K562 (cell line): ENCODE measurements around the gene STYXL1. TPM values are rescaled to one million over a fixed set of nuclear protein-coding genes. Genes with fewer than 3 reads are reported as not detected.

Experiments used
- ATAC-seq: fragments of 200-7000 bp; cut with Tn5 transposase; 3 replicates; pipeline ENCODE4 v1.9.1; 2020; ENCODE audit warnings: moderate library complexity
- BruUV-seq: library from RNA; stranded (reverse); fragments of 400-500 nt; replicated peaks from 2 replicates; lab custom pipeline; 2021; lab: Mats Ljungman, UMichigan
- CTCF ChIA-PET: fragments of 300-600 bp; formaldehyde crosslinking; extraction: SDS; loops from one replicate; lab custom pipeline; 2021; ENCODE audit warnings: low intra/inter-chr PET ratio; lab: Yijun Ruan, JAX
- POLR2A ChIA-PET: fragments of 300-600, 350-650 bp; sonication (Branson Sonifier 250); formaldehyde crosslinking; extraction: SDS; loops from one replicate; lab custom pipeline; 2021; ENCODE audit warnings: antibody characterized with exemption, inconsistent platforms; lab: Yijun Ruan, JAX
- DNase-seq, 4 experiments: peaks; one replicate each; pipeline versions ENCODE4 v3.0.0 to v3.0.0-alpha.2; 2011 to 2018; ENCODE audit warnings: low spot score in 3 of 4, mixed read lengths in 3 of 4; ENCODE audit errors: extremely low read depth in 1 of 4
- FAIRE-seq: peaks from 2 replicates; lab custom pipeline; 2011; peaks lifted over from hg19 to GRCh38; lab: Jason Lieb, UNC
- H2AFZ ChIP-seq: 2 replicates; pipeline ENCODE4 v1.6.0; 2011; ENCODE audit warnings: low read depth, low read length, control low read depth, inconsistent platforms
- H3K27ac ChIP-seq: fragments of 200-600 bp; 3 replicates; pipeline ENCODE4 v1.8.0; 2011; ENCODE audit warnings: low read depth, mild to moderate bottlenecking, control low read depth, inconsistent platforms, low read length, moderate library complexity, mixed read lengths; ENCODE audit errors: extremely low read depth
- H3K27me3 ChIP-seq, 2 experiments: fragments of 300-600 bp in 1 of 2; 2 replicates in 1 of 2; 3 replicates in 1 of 2; pipeline versions ENCODE4 v1.6.0 to v1.8.0; 2011; ENCODE audit warnings: inconsistent platforms in 2 of 2, low read length in 2 of 2, mild to moderate bottlenecking in 1 of 2, mixed read lengths in 1 of 2, moderate library complexity in 1 of 2; ENCODE audit not compliant: control insufficient read depth in 2 of 2, insufficient read depth in 2 of 2
- H3K36me3 ChIP-seq: fragments of 300-600 bp; 3 replicates; pipeline ENCODE4 v1.8.0; 2011; ENCODE audit warnings: mild to moderate bottlenecking, low read length, inconsistent platforms; ENCODE audit not compliant: control insufficient read depth, insufficient read depth
- H3K4me1 ChIP-seq, 2 experiments: fragments of 200-600 bp in 1 of 2; replicated peaks in 1 of 2; 2 replicates in 1 of 2; 3 replicates in 1 of 2; pipeline versions ENCODE4 v1.5.1 to v1.8.0; 2011; ENCODE audit warnings: inconsistent platforms in 2 of 2, low read length in 2 of 2, mild to moderate bottlenecking in 1 of 2, mixed read lengths in 1 of 2, moderate library complexity in 1 of 2; ENCODE audit not compliant: control insufficient read depth in 2 of 2, insufficient read depth in 2 of 2
- H3K4me2 ChIP-seq: 2 replicates; pipeline ENCODE4 v1.6.1; 2011; ENCODE audit warnings: low read length, control low read depth, inconsistent platforms, mixed read lengths; ENCODE audit not compliant: insufficient read depth
- H3K4me3 ChIP-seq: fragments of 200-600 bp; sonication (generic), shearing (Covaris generic); 2 replicates; pipeline ENCODE4 v1.5.1; 2016; ENCODE audit warnings: control low read depth, inconsistent platforms
- H3K79me2 ChIP-seq: fragments of 200-600 bp; 3 replicates; pipeline ENCODE4 v1.8.0; 2011; ENCODE audit warnings: low read length, inconsistent platforms; ENCODE audit not compliant: control insufficient read depth, insufficient read depth
- H3K9ac ChIP-seq, 2 experiments: 2 replicates each; pipeline versions ENCODE4 v1.6.0 to v1.6.1; 2011; ENCODE audit warnings: low read depth in 2 of 2, low read length in 2 of 2, control low read depth in 1 of 2, inconsistent platforms in 1 of 2, mild to moderate bottlenecking in 1 of 2, mixed read lengths in 1 of 2; ENCODE audit not compliant: insufficient read depth in 1 of 2
- H3K9me1 ChIP-seq: one replicate; pipeline ENCODE4 v1.6.0; 2011; ENCODE audit warnings: inconsistent platforms, mild to moderate bottlenecking, low read length, moderate library complexity; ENCODE audit not compliant: control insufficient read depth, insufficient read depth
- H3K9me3 ChIP-seq: replicated peaks from 2 replicates; pipeline ENCODE4 v1.5.1; 2011; ENCODE audit warnings: low read depth, low read length, inconsistent platforms; ENCODE audit not compliant: control insufficient read depth, insufficient read depth
- H4K20me1 ChIP-seq: replicated peaks from 2 replicates; pipeline ENCODE4 v1.6.1; 2011; ENCODE audit warnings: low read length, inconsistent platforms, mixed read lengths; ENCODE audit not compliant: control insufficient read depth, insufficient read depth
- CEBPB ChIP-seq: fragments of 450-650 bp; IDR thresholded peaks from 2 replicates; pipeline ENCODE4 v1.6.1; 2016; ENCODE audit warnings: missing genetic modification characterization, missing compliant biosample characterization
- KLF10 ChIP-seq: fragments of 250-450 bp; sonication (Bioruptor Pico); IDR thresholded peaks from 2 replicates; pipeline ENCODE4 v1.6.1; 2021; ENCODE audit warnings: matching md5 sums
- PBX2 ChIP-seq, 2 experiments: IDR thresholded peaks in 1 of 2; conservative IDR thresholded peaks in 1 of 2; 2 replicates each; pipeline ENCODE4 v1.6.1; 2016; ENCODE audit warnings: low read depth in 2 of 2, mild to moderate bottlenecking in 1 of 2, missing compliant biosample characterization in 1 of 2, missing genetic modification characterization in 1 of 2, moderate library complexity in 1 of 2
- ZBTB33 ChIP-seq: sonication (generic); formaldehyde crosslinking; IDR thresholded peaks from 2 replicates; pipeline ENCODE4 v1.8.1; 2023; ENCODE audit warnings: mild to moderate bottlenecking, missing genetic modification reagents
- WGBS: fragments of 100-300 bp; shearing (Covaris generic); methylation state at CpG from one replicate; pipeline ENCODE4 v1.1.6; 2016; ENCODE audit warnings: low coverage, mixed read lengths; ENCODE audit not compliant: insufficient coverage; ENCODE audit errors: missing lambda C conversion rate; 5-methylcytosine and 5-hydroxymethylcytosine counted together
- in situ Hi-C: fragments of 300-500 bp; cut with MboI; formaldehyde crosslinking; loops from 4 replicates; pipeline ENCODE4 v1.15.0; 2018; ENCODE audit warnings: inconsistent platforms, mixed read lengths
- intact Hi-C: fragments of 100-400 bp; cut with micrococcal nuclease; formaldehyde crosslinking; loops from 2 replicates; pipeline ENCODE4 v1.14.2; 2022
- polyA plus RNA-seq, 8 experiments: library from polyadenylated mRNA; depleted of rRNA in 4 of 8; stranded (reverse) in 5 of 8; unstranded in 3 of 8; fragments of >200 nt; fragmentation: Nextera tagmentation in 2 of 8; fragmentation: Illumina TruSeq in 1 of 8; extraction: Ambion mirVana in 2 of 8; extraction: Trizol in 1 of 8; gene quantifications; 2 replicates each; pipeline versions ENCODE4 v1.2.1 to v1.2.3, GENCODE V29; 2011 to 2014; ENCODE audit warnings: inconsistent platforms in 1 of 8, missing spikeins in 1 of 8
- total RNA-seq, 7 experiments: library from RNA; depleted of rRNA in 6 of 7; stranded (reverse); fragments of >200 nt in 6 of 7; fragmentation: Illumina TruSeq in 2 of 7; extraction: Trizol in 2 of 7; gene quantifications; 2 replicates each; pipeline versions ENCODE4 v1.2.1 to v1.2.3, GENCODE V29; 2011 to 2021; ENCODE audit warnings: low replicate concordance in 1 of 7

STYXL1 gene
- total and polyA plus RNA-seq, 9 of the 15 experiments (the other 6 are each of a cell fraction or from before 2014, with no cell fraction given), result 36.5 to 97.2 (median 49.9) TPM

- peaks cover 0 to 8% of the 10 kb centered on the region in 2 experiments; a peak in 4 of 5 replicates for H3K4me1 ChIP-seq
- DNase-seq (no peak), ATAC-seq (peak; percentile 37), FAIRE-seq (no peak)
- H4K20me1 ChIP-seq, result peaks cover 11% of the 10 kb centered on the region; the same call in 1 of the 2 replicates
- no peaks in the 10 kb centered on the region for H3K27me3 ChIP-seq
- peak overlapping the region in 1 of 2 experiments; percentile 72; a peak in 1 of 4 replicates for H3K9ac ChIP-seq
- no peak overlapping the region for H3K4me3 ChIP-seq
- H3K36me3 ChIP-seq, result peaks cover 29% of the 10 kb centered on the region; the same call in 2 of the 3 replicates
- no peak overlapping the region for H3K27ac ChIP-seq
- no peak overlapping the region for H3K4me2 ChIP-seq
- no peaks in the 10 kb centered on the region for H3K9me3 ChIP-seq
- POLR2A ChIA-PET, result interaction anchor here (0.5 to 1.8 kb wide), 2 partner anchors 15 to 27 kb away, joined by 3 to 4 read pairs; no protein-coding TSS in a partner anchor
- H3K9me1 ChIP-seq, result peaks cover 5% of the 10 kb centered on the region
- in situ Hi-C loops (no loop called here), intact Hi-C loops (no loop called here)
- peaks cover 25% of the 10 kb centered on the region for H3K79me2 ChIP-seq
- WGBS, result 76% methylated on average over 15 of the region's 15 CpGs
- no peak overlapping the region for H2AFZ ChIP-seq
- no TSS peak for BruUV-seq
- CTCF ChIA-PET, result no interaction called here
- TF ChIP-seq KLF10 (CRISPR knock-in tag) (no peak), ZBTB33 (CRISPR knock-in tag) (peak; percentile 87), PBX2 (CRISPR knock-in tag; IDR thresholded peaks at IDR 0.05; ENCODE audit: low read depth) (no peak), PBX2 (tag; conservative IDR thresholded peaks at IDR 0.05; ENCODE audit: low read depth) (0 out of 2 replicates have a peak, but pooled peaks have one; percentile 18), CEBPB (tag) (peak; percentile 56)
Measured at GRCh38 chr7:75950111-75950681, 97.6 kb downstream of the STYXL1 start.
